ENCODE results near the gene ZDHHC4.

The ZDHHC4 gene

DNA sequence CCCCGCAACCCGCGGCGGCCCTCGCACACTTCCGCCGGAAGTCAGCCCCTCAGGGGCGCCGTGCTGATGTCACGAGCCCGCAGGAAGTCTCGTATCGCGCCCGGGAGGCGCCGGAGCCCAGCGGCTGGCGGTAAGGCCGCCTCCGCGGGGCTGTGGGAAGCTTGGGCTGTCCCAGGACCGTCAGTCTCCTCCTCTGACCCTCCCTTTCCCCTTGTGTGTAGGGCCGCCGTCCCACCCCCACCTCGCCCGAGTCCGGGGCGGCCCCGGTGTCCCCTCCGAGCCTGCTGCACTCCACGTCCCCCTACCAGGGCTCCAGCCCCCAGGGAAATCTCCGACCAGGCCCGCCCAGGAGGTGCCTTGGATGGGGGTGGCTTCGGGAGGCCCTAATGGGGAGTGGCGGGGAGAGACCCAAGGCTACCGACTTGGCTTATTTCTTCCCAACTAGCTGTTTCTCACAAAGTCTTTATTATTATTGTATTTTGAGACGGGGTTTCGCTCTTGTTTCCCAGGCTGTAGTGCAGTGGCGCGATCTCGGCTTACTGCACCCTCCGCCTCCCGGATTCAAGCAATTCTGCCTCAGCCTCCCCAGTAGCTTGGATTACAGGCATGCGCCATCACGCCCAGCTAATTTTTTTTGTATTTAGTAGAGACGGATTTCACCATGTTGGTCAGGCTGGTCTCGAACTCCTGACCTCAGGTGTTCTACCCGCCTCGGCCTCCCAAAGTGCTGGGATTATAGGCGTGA lies at the start of gene ZDHHC4:
Gene ZDHHC4 (plus strand): TSS at position 86 of the 745 bp plus-strand sequence. CDS start 3,108 bp downstream, outside the sequence.
- peak; percentile 84 for DNase-seq (ENCODE audit: low spot score)

DNA sequence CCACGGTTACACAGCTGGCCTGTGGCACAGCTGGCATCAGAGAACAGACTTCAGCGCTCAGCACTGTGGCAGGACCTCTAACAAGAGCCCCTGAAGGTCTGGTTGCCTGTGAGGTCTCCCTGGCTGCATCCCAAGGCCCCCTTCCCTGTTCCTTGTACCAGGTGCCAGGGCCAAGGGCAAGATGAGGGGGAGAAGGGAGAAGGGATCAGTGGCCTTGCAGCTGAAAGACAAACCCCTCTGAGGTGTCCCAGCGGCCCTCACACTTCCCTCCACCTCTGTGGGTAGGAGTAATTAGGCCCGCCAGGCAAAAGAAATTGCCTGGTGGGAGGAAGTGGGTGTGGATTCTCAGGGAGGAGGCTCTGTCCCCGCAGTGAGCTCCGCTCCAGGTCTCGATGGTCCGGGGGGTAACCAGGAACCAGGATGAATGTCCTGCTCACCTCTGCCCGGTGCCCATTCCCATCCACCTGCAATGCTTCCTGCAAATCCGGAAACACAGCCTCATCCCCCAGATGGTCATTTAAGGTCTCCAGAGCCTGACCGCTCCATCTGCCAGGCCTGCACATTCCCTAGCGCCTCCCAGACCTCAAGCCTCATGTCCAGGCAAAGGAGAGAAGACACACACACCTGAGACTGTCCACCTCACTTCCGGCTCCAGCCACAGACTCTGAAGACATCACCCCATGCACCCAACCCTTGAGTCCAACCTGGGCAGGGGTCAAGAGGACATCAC lies 48.7 kb upstream of the ZDHHC4 start:
- no peak for DNase-seq (ENCODE audit: low spot score)

DNA sequence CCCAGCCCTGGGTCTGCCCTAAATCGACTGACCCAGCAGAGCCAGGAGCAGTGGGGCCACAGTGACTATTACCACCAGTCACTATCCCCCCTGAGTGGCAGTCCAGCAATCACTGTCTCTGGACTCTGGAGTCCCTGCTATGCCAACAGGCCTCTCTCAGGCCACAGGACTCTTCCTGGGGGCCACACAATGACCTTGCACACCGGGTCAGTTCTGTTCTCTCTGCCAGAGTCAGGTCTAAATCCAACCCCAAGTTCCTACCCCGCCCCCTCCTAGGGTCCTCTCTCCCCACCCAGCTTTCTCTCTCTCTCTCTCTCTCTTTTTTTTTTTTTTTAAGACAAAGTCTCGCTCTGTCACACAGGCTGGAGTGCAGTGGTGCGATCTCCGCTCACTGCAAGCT lies 47.6 kb upstream of the ZDHHC4 start:
- no peak for DNase-seq (ENCODE audit: low spot score)

DNA sequence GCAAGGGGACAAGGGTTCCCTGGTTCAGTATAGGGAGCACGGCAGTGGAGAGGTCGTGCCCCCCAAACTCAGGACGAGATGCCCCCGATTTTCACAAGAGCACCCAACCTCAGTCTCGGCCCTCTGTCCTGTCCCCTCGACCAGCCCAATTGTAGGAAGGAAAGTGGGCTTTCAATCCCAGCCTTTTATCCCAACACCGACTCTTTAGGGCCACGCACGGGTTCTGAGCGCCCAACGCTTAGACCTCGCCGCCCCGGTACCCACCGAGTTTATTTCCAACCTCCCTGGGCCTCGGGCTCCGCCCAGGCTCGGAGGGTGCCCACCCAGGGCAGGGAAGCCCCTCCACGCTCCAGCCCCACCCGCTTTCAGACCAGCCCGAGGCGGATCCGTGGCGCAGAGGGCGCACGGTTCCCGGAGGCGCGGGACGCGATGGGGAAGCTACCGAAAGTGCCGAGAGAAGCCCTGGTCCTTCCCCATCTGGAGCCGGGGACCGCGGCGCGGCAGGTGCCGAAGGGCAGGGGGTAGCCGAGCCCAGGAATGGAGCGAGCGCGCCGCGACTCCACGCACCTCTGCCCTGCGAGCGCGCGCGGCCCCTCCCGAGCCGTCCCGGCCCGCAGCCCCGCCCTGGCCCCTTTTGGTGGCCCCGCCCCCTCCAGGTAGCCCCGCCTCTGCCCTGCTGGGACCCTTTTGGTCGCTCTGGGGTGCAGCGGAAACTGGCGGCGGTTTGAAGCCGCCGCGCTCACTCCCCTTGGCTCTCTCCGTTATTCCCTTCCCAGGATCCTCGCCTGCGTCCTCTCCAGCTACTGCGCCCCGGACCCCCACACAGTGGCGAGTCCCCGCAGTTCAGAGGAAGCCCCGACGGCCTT lies 46.4 kb upstream of the ZDHHC4 start:
- peak; percentile 52 for DNase-seq (ENCODE audit: low spot score)

DNA sequence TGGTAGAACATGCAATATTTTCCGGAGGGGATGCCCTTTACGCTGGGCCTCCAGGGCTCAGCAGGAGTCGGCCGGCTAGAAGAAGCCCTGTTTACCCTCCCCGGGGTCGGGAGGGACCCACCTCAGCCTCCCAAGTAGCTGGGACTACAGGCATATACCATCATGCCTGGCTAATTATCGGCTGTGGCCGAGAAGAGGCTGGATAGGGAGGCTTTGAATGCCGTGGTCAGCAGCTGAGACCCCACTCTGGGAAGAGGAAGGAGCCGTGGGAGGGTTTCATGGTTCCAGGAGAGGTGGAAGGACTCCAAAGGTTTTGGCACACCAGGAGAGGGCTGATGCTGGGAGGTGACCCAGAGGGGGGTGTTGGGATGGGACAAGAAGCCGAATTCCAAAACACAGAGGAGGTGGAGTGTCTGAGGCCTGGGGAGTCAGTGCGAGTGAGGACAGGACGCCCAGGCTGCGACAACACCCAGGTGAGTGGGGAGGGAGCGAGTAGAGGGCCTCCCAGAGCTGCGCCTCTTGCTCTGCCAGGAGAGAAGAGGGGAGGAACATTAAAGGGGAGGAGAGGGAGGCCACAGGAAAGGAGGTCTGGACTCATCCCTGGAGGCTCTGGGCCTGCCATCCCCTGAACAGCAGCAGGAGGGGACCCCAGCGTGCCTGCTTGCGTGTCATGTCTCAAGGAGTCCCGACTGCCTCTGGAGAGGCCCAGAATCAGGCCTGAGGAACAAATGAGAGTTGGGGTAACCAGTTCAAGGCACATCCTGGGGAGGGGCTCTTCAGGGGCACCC lies 45.6 kb upstream of the ZDHHC4 start:
- DNase-seq (ENCODE audit: low spot score): no peak

DNA sequence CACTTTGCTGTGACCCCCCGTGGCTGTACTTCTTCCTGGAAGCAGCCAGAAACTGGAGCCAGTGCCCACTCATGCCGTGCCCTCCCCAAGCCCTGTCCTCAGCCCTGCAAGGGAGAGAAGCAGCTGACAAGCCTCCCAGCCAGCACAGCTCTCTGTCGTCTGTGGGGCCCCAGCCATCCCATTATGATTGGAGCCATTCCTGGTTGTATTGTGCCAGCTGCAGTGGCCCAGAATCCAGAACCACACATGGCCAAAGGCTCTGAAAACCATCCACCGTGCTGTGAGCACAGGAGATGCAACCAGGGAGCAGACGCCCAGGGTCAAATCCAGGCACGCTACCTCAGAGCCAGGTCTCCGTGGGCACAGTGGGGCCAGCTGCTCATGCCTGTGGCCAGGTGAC lies 44.7 kb upstream of the ZDHHC4 start:
- DNase-seq (ENCODE audit: low spot score): no peak

DNA sequence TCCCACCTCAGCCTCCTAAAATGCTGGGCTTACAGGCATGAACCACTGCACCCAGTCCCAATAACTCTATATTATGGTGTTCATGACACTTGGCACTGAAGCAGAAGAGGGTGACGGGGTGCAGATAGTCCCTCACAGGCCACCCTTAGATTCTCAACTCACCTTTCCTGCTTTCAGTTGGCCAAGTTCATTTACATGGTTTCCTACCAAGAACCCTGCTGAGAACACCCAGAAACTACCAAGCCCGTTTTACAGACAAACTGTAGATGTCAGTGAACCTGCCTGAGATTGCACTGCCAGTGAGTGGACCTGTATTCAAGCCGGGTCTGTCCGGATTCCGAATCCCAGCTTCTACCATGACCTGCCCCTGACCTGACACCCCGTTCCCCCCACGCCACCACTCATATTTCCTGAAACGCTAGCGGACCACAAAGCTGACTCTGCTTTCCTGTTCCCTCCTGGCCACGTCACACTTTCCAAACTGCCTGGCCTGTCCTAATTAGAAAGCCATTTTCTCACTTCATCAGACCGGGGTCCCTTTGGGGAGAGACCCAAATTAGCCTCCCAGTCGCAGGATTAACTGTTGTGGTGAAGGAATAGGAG lies 43.3 kb upstream of the ZDHHC4 start:
- DNase-seq (ENCODE audit: low spot score): no peak

DNA sequence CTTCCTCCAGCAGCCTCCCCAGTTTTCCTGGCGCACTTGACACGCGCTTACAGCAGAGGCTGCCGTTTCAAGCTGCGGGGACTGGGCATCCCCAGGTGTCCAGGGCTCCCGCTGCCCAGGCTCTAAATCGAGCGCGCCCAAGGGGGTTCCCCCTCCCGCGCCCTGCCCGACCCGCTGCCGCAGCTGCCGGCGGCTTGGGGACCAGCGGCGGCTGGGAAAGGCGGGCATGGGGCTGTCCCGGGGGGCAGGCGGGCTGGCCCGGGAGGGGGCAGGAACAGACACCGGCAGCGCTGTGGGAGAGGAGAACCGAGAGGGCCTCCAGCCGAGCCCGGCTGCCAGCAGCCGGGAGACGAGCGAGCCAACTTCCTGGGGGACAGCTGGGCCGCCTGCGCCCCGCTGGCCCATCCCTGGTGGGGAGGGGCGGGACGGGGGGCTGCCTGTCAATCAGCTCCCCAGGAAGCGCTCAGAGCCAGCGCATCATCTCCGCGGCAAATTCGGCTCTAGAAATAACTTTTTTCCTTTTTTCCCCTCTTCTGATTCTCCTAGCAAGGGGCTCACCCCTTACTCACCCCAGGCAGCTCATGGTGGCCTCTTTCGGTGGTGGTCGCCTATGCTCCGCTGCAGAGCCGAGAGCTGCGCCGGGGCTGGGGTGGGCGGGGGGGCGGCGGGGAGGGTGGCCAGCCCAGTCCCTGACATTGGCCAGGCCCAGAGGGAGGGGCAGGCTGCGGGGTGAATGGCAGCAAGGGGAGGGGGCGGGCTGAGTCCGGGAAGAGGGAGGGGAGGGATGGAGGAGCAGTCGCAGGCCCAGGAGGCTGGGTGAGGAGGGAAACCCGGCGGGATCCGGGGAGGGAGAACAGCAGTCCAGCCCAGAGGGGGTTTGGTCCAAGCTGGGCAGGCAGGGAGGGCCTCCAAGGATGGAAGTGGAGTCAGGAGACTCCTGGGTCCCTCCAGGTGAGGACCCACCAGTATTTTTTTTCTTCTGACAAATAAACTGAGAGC lies 40.7 kb upstream of the ZDHHC4 start:
- DNase-seq (ENCODE audit: low spot score): no peak

DNA sequence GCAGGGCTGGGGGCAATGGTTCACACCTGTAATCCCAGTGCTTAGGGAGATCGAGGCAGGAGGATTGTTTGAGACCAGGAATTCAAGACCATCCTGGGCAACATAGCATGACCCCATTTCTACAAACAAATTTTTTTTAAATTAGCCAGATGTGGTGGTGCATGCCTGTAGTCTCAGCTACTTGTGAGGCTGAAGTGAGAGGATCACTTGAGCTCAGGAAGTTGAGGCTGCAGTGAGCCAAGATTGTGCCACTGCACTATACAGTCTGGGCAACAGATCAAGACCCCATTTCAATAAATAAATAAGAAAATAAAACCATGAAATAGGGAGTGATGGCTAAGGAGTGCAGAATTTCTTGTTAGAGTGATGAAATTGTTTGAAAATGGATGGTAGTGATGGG lies 34.9 kb upstream of the ZDHHC4 start:
- no peak for DNase-seq (ENCODE audit: low spot score)

DNA sequence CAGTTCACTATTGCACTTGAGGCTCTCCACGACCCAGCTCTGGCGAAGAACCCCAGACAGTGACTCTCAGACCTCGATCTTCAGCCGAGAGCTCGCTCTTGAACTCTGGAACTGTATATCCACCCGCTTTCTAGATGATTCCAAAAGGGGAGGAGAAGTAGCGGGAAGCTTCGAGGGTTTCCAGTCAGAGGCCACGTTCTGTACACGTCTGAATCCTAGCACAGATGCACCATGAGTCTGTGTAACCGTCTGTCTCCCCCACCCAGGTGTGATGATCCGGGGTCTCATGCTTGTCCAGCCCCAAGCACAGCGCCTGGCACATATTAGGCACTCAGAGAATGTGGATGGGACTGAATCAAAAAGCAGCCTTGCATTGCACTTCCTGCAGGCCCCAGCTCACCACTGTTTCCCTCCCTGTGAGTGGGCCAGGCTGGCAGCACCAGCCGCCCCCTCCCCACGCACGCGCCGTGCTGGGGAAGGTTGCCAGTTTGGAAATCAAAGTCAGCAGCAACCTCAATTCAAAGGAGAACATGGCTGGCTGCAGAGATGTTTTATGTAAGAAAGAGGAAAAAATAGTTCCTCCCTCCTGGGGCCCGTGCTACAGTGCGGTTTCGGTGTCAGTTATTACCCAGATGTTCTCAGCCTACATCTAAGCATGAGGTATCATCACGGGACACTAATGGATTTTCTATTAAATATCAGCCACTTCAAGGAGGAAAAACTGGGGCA lies 31.7 kb upstream of the ZDHHC4 start:
- DNase-seq (ENCODE audit: low spot score): no peak

DNA sequence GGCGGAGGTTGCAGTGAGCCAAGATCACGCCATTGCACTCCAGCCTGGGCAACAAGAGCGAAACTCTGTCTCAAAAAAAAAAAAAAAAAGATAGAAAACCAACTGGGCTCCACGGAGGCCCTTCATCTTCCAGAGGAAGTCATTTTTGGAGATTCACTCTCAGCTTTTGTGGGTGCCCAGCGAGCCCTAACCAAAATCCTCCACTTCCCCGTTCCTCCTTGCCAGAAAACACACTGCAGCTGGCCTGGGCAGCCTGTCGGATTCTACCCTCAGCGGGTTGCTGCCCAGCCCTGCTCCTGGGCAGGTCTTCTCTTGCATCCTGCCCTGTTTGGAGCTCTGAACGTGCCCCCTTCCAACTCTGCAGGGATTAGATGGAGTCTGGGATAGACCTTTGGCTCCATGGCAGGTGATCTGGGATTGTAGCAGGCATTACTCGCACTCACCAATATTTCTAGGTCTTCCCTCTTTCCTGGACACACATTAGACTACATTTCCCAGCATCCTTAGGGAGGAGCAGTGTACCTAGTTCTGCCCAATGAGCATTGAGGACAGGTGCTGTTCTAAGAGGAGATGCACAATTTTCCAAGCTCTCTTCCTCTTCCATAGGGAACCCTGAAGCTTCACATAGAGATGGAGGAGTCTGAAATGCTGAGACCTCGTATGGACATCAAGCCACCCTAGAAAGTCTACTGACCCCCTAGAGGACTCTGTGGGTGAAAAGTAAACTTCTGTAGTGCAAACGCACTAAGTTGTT lies 30.6 kb upstream of the ZDHHC4 start:
- no peak for DNase-seq (ENCODE audit: low spot score)

DNA sequence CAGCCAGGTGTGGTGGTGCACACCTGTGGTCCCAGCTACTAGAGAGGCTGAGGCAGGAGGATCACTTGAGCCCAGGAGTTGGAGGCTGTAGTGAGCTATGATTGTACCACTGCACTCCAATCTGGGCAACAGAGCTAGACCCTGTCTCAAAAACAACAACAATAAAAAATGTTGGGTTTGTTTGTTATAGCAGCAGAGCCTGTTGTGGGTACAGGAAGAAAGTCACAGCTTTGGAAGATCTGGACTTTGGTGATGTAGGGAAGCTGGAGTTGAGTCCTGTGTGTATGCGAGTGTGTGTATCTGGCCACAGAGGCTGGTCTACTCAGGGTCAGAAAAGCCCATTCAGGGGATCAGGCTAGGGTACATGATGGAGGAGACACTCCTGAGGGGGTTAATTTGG lies 29.9 kb upstream of the ZDHHC4 start:
- DNase-seq (ENCODE audit: low spot score): no peak

DNA sequence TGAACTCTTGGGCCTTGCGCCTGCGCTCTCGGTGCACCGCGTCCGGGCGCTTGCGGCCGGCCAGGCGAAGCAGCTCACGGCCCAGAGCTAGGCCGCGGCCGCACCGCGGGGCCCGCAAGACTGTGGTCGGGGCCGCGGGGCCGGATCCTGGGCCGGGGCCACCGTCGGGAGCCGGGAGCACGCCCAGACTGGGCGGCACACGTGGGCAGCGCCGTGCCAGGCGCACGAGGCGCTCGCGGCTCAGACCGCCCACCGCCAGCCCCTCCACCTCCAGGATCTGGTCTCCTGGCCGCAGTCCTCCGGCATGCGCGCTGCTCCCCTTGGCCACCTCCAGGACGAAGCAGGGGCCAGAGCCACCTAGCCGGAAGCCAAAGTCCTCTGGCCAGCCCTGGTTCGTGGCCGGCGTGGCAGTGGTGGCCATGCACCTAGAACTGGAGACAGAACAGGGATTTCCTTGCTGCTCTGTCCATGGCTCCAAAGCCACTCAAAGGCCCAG lies 26.2 kb upstream of the ZDHHC4 start, which contains the start of gene GRID2IP:
Gene GRID2IP (minus strand): TSS at position 446 of the 496 bp plus-strand sequence. CDS start 25 bp downstream, at position 421.
- DNase-seq (ENCODE audit: low spot score): no peak

DNA sequence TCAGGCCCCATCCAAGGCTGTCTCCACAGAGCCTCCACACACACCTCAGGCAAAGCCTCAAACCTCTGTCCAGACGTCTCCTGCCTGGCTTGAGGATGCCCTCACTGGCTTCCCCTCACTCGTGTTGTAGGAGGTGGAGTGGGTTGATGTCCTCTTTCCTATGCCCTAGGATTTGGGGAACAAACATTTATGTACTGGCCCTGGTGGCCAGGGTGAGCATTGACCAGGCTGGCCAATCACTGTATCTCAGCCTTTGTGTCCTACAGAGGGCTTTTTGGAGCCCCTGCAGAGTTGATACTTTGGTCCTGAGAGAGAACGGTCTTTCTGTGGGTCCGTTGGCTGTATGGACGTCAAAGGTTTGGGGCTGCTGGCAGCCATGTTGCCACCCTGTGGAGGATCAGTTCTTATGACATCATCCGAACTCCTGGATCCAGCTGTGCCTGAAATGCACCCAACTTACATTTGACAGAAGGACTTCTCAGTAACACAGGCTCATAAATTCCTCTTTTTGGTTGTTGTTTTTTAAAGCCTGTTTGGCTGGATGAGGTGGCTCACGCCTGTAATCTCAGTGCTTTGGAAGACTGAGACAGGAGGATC lies 23.7 kb upstream of the ZDHHC4 start:
- DNase-seq (ENCODE audit: low spot score): no peak

DNA sequence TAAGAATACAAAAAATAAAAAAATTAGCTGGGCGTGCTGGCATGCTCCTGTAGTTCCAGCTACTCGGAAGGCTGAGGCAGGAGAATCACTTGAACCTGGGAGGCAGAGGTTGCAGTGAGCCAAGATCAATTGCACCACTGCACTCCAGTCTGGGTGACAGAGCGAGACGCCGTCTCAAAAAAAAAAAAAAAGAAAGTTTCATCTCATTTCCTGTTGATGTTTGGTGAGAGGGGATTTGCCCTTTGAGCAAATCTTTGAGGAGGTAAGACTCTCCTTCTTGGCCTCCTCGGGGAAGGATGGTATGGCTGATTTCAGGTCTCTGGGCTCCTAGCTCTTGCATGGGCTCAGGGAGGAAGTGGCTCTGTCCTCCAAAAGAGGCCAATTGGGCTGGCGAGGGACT lies 22.4 kb upstream of the ZDHHC4 start:
- no peak for DNase-seq (ENCODE audit: low spot score)

DNA sequence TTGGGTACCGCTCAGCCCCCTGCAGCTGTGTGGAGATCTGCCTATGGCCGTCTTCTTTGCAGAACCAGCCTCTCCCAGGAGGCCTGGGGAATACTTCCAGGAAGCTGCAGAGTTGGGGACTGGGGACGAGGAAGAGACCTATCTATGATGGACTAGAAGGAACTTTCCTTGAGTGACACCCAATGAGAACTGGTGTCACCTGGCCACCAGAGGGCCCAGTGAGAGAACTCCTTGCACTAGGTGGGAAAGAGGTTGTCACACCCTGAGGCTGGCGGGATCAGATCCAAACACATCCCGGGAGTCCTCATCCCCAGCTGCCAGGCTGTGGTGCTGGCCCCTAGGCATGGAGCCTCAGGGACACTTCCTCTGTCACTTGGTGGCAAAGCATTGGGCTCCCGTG lies 21.1 kb upstream of the ZDHHC4 start:
- no peak for DNase-seq (ENCODE audit: low spot score)

DNA sequence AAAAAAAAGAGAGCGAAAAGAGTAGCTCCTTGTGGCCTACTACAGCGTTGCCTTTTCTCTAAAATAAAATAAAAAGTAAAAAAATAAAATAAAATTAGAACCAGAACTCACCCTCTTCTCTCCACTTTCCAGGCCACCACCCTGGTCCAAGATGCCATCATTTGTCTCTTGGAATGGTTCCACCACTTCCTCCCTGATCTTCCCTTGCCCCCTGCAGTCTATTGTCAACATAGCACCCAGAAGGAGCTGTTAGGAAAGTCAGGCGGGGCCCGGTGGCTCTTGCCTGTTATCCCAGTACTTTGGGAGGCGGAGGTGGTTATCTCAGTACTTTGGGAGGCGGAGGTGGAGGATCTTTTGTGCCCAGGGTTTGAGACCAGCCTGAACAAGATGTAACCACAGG lies 18.4 kb upstream of the ZDHHC4 start:
- no peak for DNase-seq (ENCODE audit: low spot score)

DNA sequence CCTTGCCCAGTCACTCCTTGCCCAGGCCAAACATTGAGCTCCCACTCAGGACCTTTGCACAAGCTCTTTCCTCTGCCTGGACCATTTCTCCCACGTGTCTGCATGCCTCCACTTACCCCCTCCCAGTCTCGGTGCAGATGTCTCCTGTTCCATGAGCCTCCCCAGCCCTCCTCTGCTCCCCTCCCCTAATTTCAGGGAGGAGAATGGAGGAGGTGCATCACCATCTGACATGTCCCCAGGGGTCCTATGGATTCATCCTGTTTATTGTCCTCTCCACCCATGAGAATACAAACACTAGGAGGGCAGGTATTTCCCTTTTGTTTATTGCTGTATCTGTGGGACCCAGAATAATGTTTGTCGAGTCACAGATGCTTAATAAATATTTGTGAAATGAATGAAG lies 17.4 kb upstream of the ZDHHC4 start:
- DNase-seq (ENCODE audit: low spot score): no peak

Measured in CD4-positive, alpha-beta T cell treated with Interleukin-2 at 100 ng/mL for 4 hours (primary cell).